LoVo (cell line): ENCODE results near the gene CALN1.
"Not testable (repeated sequence)": the region's sequence is repeated elsewhere in the genome, so short reads cannot be mapped to it uniquely, and the experiment has no call there.

Experiments
- DNase-seq: peaks from one replicate; pipeline ENCODE4 v3.0.0-alpha.2; 2016; ENCODE audit warnings: low spot score

The CALN1 gene

DNA sequence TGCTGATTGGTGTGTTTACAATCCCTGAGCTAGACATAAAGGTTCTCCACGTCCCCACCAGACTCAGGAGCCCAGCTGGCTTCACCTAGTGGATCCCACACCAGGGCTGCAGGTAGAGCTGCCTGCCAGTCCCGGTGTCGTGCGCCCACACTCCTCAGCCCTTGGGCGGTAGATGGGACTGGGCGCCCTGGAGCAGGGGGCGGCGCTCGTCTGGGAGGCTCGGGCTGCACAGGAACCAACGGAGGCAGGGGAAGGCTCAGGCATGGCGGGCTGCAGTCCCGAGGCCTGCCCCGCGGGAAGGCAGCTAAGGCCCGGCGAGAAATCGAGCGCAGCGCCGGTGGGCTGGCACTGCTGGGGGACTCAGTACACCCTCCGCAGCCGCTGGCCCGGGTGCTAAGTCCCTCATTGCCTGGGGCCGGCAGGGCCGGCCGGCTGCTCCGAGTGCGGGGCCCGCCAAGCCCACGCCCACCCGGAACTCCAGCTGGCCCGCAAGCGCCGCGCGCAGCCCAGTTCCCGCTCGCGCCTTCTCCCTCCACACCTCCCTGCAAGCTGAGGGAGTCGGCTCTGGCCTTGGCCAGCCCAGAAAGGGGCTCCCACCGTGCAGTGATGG lies 674.1 kb downstream of the CALN1 start:
- not testable (repeated sequence) for DNase-seq

DNA sequence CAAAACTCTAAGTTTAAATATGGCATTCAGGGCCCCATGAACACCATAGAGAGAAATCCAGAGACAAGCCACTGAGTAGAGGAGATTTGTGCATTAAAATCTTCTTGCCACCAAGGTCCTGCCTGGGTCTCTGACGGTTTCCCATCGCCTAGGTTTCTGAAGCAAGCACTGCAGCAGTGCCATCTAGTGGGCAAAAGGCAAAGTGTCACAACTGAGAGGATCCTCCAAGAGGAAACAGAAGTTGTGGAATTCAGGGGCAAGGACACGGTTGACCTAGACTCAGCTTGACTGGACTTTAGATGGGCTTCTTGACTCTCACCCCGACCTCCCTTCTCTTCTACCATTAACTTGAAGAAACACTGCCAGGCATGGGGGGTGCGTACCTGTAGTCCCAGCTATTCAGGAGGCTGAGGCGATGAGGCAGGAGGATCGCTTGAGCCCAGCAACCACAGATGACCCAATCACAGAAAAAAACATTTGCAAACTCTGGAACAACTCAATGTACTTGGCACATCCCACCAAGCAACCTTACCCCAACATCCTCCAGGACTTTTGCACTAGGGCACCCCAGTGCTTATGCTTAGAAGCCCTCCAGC lies 676.1 kb downstream of the CALN1 start:
- peak; percentile 79 for DNase-seq

- peak; percentile 84 for DNase-seq
These were observed 678.8 kb downstream of the CALN1 start for GRCh38 chr7:71733107-71733870.

- no peak for DNase-seq
These were observed 680.4 kb downstream of the CALN1 start for GRCh38 chr7:71731740-71732139.
